Breast epithelium (tissue), 4 donors: ENCODE results near the gene GOLIM4. TPM values are rescaled to one million over a fixed set of nuclear protein-coding genes. Genes with fewer than 3 reads are reported as not detected.
"Not testable (repeated sequence)": the region's sequence is repeated elsewhere in the genome, so short reads cannot be mapped to it uniquely, and the experiment has no call there.

ENCODE experiments used
- DNase-seq, 2 donors: peaks; one replicate each; pipeline ENCODE4 v3.0.0-alpha.2; 2019; ENCODE audit warnings: low spot score in 2 of 2
- H3K27ac ChIP-seq, 2 donors: fragments of 200-600 bp; sonication (generic) in 1 of 2; one replicate each; pipeline ENCODE4 v1.5.1; 2016 to 2019; ENCODE audit warnings: mild to moderate bottlenecking in 1 of 2
- H3K27me3 ChIP-seq, 2 donors: fragments of 200-600 bp; sonication (generic) in 1 of 2; one replicate each; pipeline versions ENCODE4 v1.5.1 to v1.6.0; 2017 to 2019; ENCODE audit warnings: control low read depth in 1 of 2, mild to moderate bottlenecking in 1 of 2
- H3K36me3 ChIP-seq: fragments of 200-600 bp; one replicate; pipeline ENCODE4 v1.5.1; 2019
- H3K4me1 ChIP-seq, 2 donors: fragments of 200-600 bp; sonication (generic); one replicate each; pipeline ENCODE4 v1.5.1; 2016 to 2019; ENCODE audit warnings: control low read depth in 1 of 2
- H3K4me3 ChIP-seq, 3 donors: fragments of 200-600 bp; sonication (generic); 1 replicate in 2 of 3; 2 replicates in 1 of 3; pipeline ENCODE4 v1.5.1; 2016 to 2019; ENCODE audit warnings: mild to moderate bottlenecking in 3 of 3, moderate library complexity in 2 of 3
- H3K9me3 ChIP-seq, 2 donors: fragments of 200-600 bp; sonication (generic) in 1 of 2; one replicate each; pipeline ENCODE4 v1.5.1; 2016 to 2019; ENCODE audit warnings: control low read depth in 1 of 2
- POLR2A ChIP-seq: fragments of 450-650 bp; IDR thresholded peaks from one replicate; pipeline ENCODE4 v1.6.1; 2016; ENCODE audit warnings: antibody characterized with exemption, mild to moderate bottlenecking, moderate library complexity
- POLR2AphosphoS5 ChIP-seq, 3 donors: sonication (generic); formaldehyde crosslinking; IDR thresholded peaks; one replicate each; pipeline ENCODE4 v1.6.1; 2017; ENCODE audit warnings: antibody characterized with exemption in 3 of 3
- intact Hi-C: fragments of 100-400 bp; cut with DNase I; formaldehyde crosslinking; loops from one replicate; pipeline ENCODE4 v1.15.1; 2023; ENCODE audit warnings: low total_unique reads
- total RNA-seq, 3 donors: library from RNA; depleted of rRNA; stranded (reverse); fragments of >200 nt; gene quantifications; one replicate each; pipeline ENCODE4 v1.1.0, GENCODE V29; 2016
- TF ChIP-seq, protein P1 (sequence below), 3 donors: fragments of 450-650 bp; IDR thresholded peaks; one replicate each; pipeline ENCODE4 v1.5.1; 2016 to 2017; ENCODE audit warnings: antibody characterized with exemption in 3 of 3, mild to moderate bottlenecking in 3 of 3, moderate library complexity in 3 of 3

The GOLIM4 gene
- total RNA-seq, 3 donors from 2014 or later: 21.4 to 34.9 (median 33.8) TPM

DNA sequence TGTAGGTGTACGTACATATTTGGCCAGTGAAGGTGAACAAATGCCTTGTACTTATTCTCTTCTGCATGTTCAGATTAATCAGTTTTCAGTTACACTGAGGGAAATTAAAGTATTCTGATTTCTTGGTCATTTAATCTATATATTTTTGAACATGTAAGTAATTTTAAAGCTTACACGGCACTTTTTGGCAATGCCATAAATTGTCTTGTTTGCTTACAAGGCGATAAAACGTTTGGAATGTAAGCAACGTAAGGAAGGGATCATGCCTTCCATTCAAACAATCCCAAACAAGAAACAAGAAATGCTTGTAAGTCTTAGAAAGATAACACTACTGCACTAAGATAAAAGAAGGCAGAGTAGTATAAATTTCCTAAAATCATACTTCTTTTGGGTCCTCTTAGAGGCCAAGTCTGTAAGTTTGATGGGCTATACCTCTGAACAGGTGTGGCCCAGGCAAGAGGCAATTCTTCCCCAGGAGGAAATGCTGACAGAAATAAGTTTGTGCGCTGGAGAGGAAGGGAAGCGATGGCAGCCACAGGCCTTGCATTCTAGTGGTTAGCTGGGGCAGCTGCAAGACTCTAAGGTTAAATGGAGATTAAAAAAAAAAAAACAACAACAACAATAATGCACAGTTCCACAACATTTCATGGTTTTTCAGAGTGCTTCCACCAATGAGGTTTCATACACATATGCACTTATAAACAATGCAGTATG, 73.8 kb downstream of the GOLIM4 start:
- Histone ChIP-seq H3K4me1 (no peaks in the 10 kb centered on the region), H3K27me3 (no peaks in the 10 kb centered on the region), H3K4me3 (no peak overlapping the region), H3K36me3 (peaks cover 7% of the 10 kb centered on the region), H3K9me3 (no peaks in the 10 kb centered on the region), H3K27ac (no peak overlapping the region)
- intact Hi-C loops: no loop called here
- TF ChIP-seq, protein P1, sequence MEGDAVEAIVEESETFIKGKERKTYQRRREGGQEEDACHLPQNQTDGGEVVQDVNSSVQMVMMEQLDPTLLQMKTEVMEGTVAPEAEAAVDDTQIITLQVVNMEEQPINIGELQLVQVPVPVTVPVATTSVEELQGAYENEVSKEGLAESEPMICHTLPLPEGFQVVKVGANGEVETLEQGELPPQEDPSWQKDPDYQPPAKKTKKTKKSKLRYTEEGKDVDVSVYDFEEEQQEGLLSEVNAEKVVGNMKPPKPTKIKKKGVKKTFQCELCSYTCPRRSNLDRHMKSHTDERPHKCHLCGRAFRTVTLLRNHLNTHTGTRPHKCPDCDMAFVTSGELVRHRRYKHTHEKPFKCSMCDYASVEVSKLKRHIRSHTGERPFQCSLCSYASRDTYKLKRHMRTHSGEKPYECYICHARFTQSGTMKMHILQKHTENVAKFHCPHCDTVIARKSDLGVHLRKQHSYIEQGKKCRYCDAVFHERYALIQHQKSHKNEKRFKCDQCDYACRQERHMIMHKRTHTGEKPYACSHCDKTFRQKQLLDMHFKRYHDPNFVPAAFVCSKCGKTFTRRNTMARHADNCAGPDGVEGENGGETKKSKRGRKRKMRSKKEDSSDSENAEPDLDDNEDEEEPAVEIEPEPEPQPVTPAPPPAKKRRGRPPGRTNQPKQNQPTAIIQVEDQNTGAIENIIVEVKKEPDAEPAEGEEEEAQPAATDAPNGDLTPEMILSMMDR (IDR thresholded peaks at IDR 0.05): no peak
- TF ChIP-seq POLR2A: no peak
- TF ChIP-seq POLR2AphosphoS5 (IDR thresholded peaks at IDR 0.05): no peak
- no peak for DNase-seq

DNA sequence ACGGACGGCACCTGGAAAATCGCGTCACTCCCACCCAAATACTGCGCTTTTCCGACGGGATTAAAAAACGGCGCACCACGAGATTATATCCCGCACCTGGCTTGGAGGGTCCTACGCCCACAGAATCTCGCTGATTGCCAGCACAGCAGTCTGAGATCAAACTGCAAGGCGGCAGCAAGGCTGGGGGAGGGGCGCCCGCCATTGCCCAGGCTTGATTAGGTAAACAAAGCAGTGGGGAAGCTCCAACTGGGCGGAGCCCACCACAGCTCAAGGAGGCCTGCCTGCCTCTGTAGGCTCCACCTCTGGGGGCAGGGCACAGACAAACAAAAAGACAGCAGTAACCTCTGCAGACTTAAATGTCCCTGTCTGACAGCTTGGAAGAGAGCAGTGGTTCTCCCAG, 84.4 kb downstream of the GOLIM4 start:
- intact Hi-C loops, H3K36me3 ChIP-seq, DNase-seq, H3K9me3 ChIP-seq, H3K27me3 ChIP-seq, H3K4me3 ChIP-seq, H3K27ac ChIP-seq, H3K4me1 ChIP-seq: not testable (repeated sequence)

DNA sequence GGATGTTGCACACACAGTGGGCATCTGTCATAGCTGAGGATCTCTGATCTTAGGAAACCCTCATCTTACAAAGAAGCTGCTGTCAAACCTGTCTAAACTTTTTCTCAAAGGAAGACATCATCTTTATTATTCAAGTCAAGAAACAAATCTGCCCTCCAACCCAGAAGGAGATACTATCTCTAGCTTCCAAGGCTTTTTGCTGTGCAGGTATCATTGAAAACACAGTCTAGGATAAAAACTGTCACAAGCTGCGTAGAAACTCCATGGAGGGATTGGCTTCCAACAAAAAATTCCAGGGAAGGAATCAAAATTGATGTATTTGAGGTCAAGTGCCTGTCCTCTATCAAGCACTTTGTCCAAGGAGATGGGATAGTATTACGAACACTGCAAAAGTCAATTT, 89.1 kb downstream of the GOLIM4 start:
- H3K4me1 ChIP-seq: no peaks in the 10 kb centered on the region
- no peak overlapping the region for H3K27ac ChIP-seq
- intact Hi-C loops: no loop called here
- H3K27me3 ChIP-seq: no peaks in the 10 kb centered on the region
- peaks cover 0 to 5% of the 10 kb centered on the region in 2 donors for H3K9me3 ChIP-seq
- TF ChIP-seq, protein P1 (IDR thresholded peaks at IDR 0.05): no peak
- TF ChIP-seq POLR2A (no peak), POLR2AphosphoS5 (IDR thresholded peaks at IDR 0.05) (no peak)
- H3K36me3 ChIP-seq: no peaks in the 10 kb centered on the region
- DNase-seq: no peak
- H3K4me3 ChIP-seq: no peak overlapping the region

- no peak overlapping the region for H3K27ac ChIP-seq
- H3K9me3 ChIP-seq: peaks cover 0 to 5% of the 10 kb centered on the region in 2 donors
- H3K27me3 ChIP-seq: no peaks in the 10 kb centered on the region
- H3K4me1 ChIP-seq: no peaks in the 10 kb centered on the region
- no peak overlapping the region for H3K4me3 ChIP-seq
- intact Hi-C loops: no loop called here
- H3K36me3 ChIP-seq: no peaks in the 10 kb centered on the region
- DNase-seq: no peak
- TF ChIP-seq POLR2AphosphoS5 (IDR thresholded peaks at IDR 0.05): no peak
Measured at GRCh38 chr3:168003911-168004310, 91.8 kb downstream of the GOLIM4 start.

- no peak overlapping the region for H3K4me3 ChIP-seq
- H3K9me3 ChIP-seq: peaks cover 0 to 5% of the 10 kb centered on the region in 2 donors
- H3K36me3 ChIP-seq: no peaks in the 10 kb centered on the region
- intact Hi-C loops: no loop called here
- no peak overlapping the region for H3K27ac ChIP-seq
- H3K27me3 ChIP-seq: no peaks in the 10 kb centered on the region
- DNase-seq: no peak
- TF ChIP-seq, protein P1 (IDR thresholded peaks at IDR 0.05): no peak
- TF ChIP-seq POLR2A (no peak), POLR2AphosphoS5 (IDR thresholded peaks at IDR 0.05) (no peak)
- H3K4me1 ChIP-seq: no peaks in the 10 kb centered on the region
Measured at GRCh38 chr3:168002786-168003368, 92.8 kb downstream of the GOLIM4 start.

- Histone ChIP-seq H3K4me3 (no peak overlapping the region), H3K4me1 (no peaks in the 10 kb centered on the region), H3K36me3 (no peaks in the 10 kb centered on the region), H3K27ac (no peak overlapping the region), H3K27me3 (no peaks in the 10 kb centered on the region), H3K9me3 (peaks cover 0 to 5% of the 10 kb centered on the region in 2 donors)
- no peak for DNase-seq
- intact Hi-C loops: no loop called here
- TF ChIP-seq POLR2AphosphoS5 (IDR thresholded peaks at IDR 0.05) (no peak), POLR2A (no peak)
- TF ChIP-seq, protein P1 (IDR thresholded peaks at IDR 0.05): no peak
Measured at GRCh38 chr3:168001244-168001643, 94.5 kb downstream of the GOLIM4 start.
